HCT116 (cell line): ENCODE results near the gene ZNF729. TPM values are rescaled to one million over a fixed set of nuclear protein-coding genes. Genes with fewer than 3 reads are reported as not detected.

Source experiments
- ATAC-seq: fragments of 200-7000 bp; cut with Tn5 transposase; 2 replicates; pipeline ENCODE4 v1.9.1; 2020; ENCODE audit warnings: mild to moderate bottlenecking, moderate library complexity
- Bru-seq: library from RNA; stranded (reverse); fragments of 400-500 nt; gene quantifications from one replicate; lab custom pipeline; 2021; lab: Mats Ljungman, UMichigan
- BruChase-seq, 2 experiments: library from RNA; stranded (reverse); fragments of 400-500 nt; gene quantifications; one replicate each; lab custom pipeline; 2021; lab: Mats Ljungman, UMichigan
- BruUV-seq: library from RNA; stranded (reverse); fragments of 400-500 nt; replicated peaks from 2 replicates; lab custom pipeline; 2021; lab: Mats Ljungman, UMichigan
- CTCF ChIA-PET: fragments of 300-600 bp; sonication (Branson Sonifier 250); formaldehyde crosslinking; loops from one replicate; lab custom pipeline; 2021; ENCODE audit warnings: antibody characterized with exemption; lab: Charles Lee
- POLR2A ChIA-PET: fragments of 300-600, 350-600 bp; sonication (Branson Sonifier 250); formaldehyde crosslinking; loops from one replicate; lab custom pipeline; 2021; ENCODE audit warnings: antibody characterized with exemption; lab: Charles Lee
- RAD21 ChIA-PET, 2 experiments: fragments of 300-600 bp; sonication (Branson Sonifier 250); formaldehyde crosslinking; loops; one replicate each; lab custom pipeline; 2023; ENCODE audit warnings: low total read pairs in 2 of 2; ENCODE audit not compliant: uncharacterized antibody in 2 of 2, unreplicated experiment in 2 of 2, low non-redundant PET in 1 of 2; lab: Charles Lee
- DNase-seq: peaks from one replicate; pipeline ENCODE4 v3.0.0-alpha.2; 2010; ENCODE audit warnings: low read depth, low spot score
- H2AFZ ChIP-seq: fragments of 200-600 bp; shearing (Covaris generic), sonication (generic); 2 replicates; pipeline ENCODE4 v1.6.1; 2017; ENCODE audit warnings: low read depth, mixed run types, mixed read lengths, antibody characterized with exemption, low read length; ENCODE audit not compliant: poor library complexity, severe bottlenecking
- H3K27ac ChIP-seq: 2 replicates; pipeline ENCODE4 v1.5.1; 2012; ENCODE audit warnings: low read depth, low read length
- H3K27me3 ChIP-seq: fragments of 200-600 bp; sonication (generic); 2 replicates; pipeline ENCODE4 v1.6.1; 2016; ENCODE audit warnings: mixed run types, low read length, mixed read lengths; ENCODE audit not compliant: insufficient read depth
- H3K36me3 ChIP-seq, 2 experiments: fragments of 200-500 bp in 1 of 2; fragments of 200-600 bp in 1 of 2; sonication (Bioruptor generic) in 1 of 2; sonication (generic) in 1 of 2; 2 replicates each; pipeline versions ENCODE4 v1.5.1 to v1.6.1; 2014 to 2016; ENCODE audit warnings: low read length in 2 of 2, inconsistent platforms in 1 of 2, mixed read lengths in 1 of 2, mixed run types in 1 of 2; ENCODE audit not compliant: insufficient read depth in 2 of 2, control insufficient read depth in 1 of 2
- H3K4me1 ChIP-seq, 2 experiments: fragments of 200-600 bp in 1 of 2; sonication (generic) in 1 of 2; 2 replicates each; pipeline versions ENCODE4 v1.5.1 to v1.6.1; 2012 to 2017; ENCODE audit warnings: low read length in 2 of 2, inconsistent platforms in 1 of 2, mild to moderate bottlenecking in 1 of 2, mixed read lengths in 1 of 2, mixed run types in 1 of 2, moderate library complexity in 1 of 2; ENCODE audit not compliant: insufficient read depth in 2 of 2, control insufficient read depth in 1 of 2
- H3K4me2 ChIP-seq: fragments of 200-600 bp; sonication (generic); 2 replicates; pipeline ENCODE4 v1.6.1; 2017; ENCODE audit warnings: mixed run types, low read length, mixed read lengths
- H3K4me3 ChIP-seq, 2 experiments: fragments of 200-600 bp in 1 of 2; sonication (generic) in 1 of 2; replicated peaks in 1 of 2; 2 replicates each; pipeline ENCODE4 v1.5.1; 2011 to 2016; ENCODE audit warnings: low read length in 2 of 2, control low read depth in 1 of 2, low read depth in 1 of 2, mild to moderate bottlenecking in 1 of 2, mixed read lengths in 1 of 2, mixed run types in 1 of 2
- H3K79me2 ChIP-seq: fragments of 200-600 bp; sonication (generic); 2 replicates; pipeline ENCODE4 v1.6.1; 2017; ENCODE audit warnings: mild to moderate bottlenecking, mixed run types, low read length, moderate library complexity, mixed read lengths; ENCODE audit not compliant: insufficient read depth
- H3K9ac ChIP-seq: fragments of 200-600 bp; sonication (generic); 2 replicates; pipeline ENCODE4 v1.6.1; 2016; ENCODE audit warnings: low read length, mixed read lengths
- H3K9me2 ChIP-seq: fragments of 200-600 bp; sonication (generic), shearing (Covaris generic); 2 replicates; pipeline ENCODE4 v1.6.1; 2017; ENCODE audit warnings: mixed run types, mild to moderate bottlenecking, moderate library complexity; ENCODE audit not compliant: insufficient read depth
- H3K9me3 ChIP-seq, 2 experiments: fragments of 200-500 bp in 1 of 2; fragments of 200-600 bp in 1 of 2; sonication (Bioruptor generic) in 1 of 2; sonication (generic) in 1 of 2; 2 replicates each; pipeline ENCODE4 v1.6.1; 2014 to 2017; ENCODE audit warnings: low read length in 2 of 2, mixed read lengths in 2 of 2, inconsistent platforms in 1 of 2, low read depth in 1 of 2, mild to moderate bottlenecking in 1 of 2, mixed run types in 1 of 2, moderate library complexity in 1 of 2; ENCODE audit not compliant: control insufficient read depth in 1 of 2, insufficient read depth in 1 of 2
- H4K20me1 ChIP-seq: fragments of 200-600 bp; sonication (generic), shearing (Covaris generic); 2 replicates; pipeline ENCODE4 v1.6.1; 2017; ENCODE audit warnings: mixed run types, mild to moderate bottlenecking, moderate library complexity; ENCODE audit not compliant: insufficient read depth
- EGR1 ChIP-seq: IDR thresholded peaks from 2 replicates; pipeline ENCODE4 v1.6.1; 2012; ENCODE audit warnings: low read depth
- ELF1 ChIP-seq: IDR thresholded peaks from 2 replicates; pipeline ENCODE4 v1.6.1; 2012; ENCODE audit warnings: low read depth, borderline replicate concordance
- JUND ChIP-seq: IDR thresholded peaks from 2 replicates; pipeline ENCODE4 v1.6.1; 2012
- MAX ChIP-seq: IDR thresholded peaks from 2 replicates; pipeline ENCODE4 v1.6.1; 2012
- POLR2A ChIP-seq: IDR thresholded peaks from 2 replicates; pipeline ENCODE4 v1.7.0; 2011; ENCODE audit warnings: borderline replicate concordance; ENCODE audit not compliant: insufficient read depth, insufficient read length; ENCODE audit errors: extremely low read depth
- SIN3A ChIP-seq: IDR thresholded peaks from 2 replicates; pipeline ENCODE4 v1.6.1; 2012; ENCODE audit warnings: low read depth
- SRF ChIP-seq: IDR thresholded peaks from 2 replicates; pipeline ENCODE4 v1.6.1; 2012; ENCODE audit warnings: low read depth
- YY1 ChIP-seq: IDR thresholded peaks from 2 replicates; pipeline ENCODE4 v1.6.1; 2011; ENCODE audit warnings: low read length, low read depth, moderate library complexity, mild to moderate bottlenecking; ENCODE audit not compliant: insufficient replicate concordance; ENCODE audit errors: extremely low read depth
- ZBTB33 ChIP-seq: IDR thresholded peaks from 2 replicates; pipeline ENCODE4 v1.6.1; 2011; ENCODE audit warnings: mild to moderate bottlenecking, low read length, moderate library complexity; ENCODE audit not compliant: insufficient replicate concordance; ENCODE audit errors: extremely low read depth
- ZNF274 ChIP-seq: fragments of 200-500 bp; sonication (Bioruptor generic); IDR thresholded peaks from 2 replicates; pipeline ENCODE4 v1.6.1; 2014; ENCODE audit warnings: mild to moderate bottlenecking, low read depth, low read length, inconsistent platforms
- intact Hi-C: fragments of 100-400 bp; cut with micrococcal nuclease; formaldehyde crosslinking; loops from 2 replicates; pipeline ENCODE4 v1.10.0; 2022
- long read RNA-seq: library from polyadenylated mRNA; unstranded; transcript quantifications from one replicate; pipeline ENCODE4 v2.0.0, GENCODE V29; 2021; ENCODE audit not compliant: unreplicated experiment
- polyA plus RNA-seq: library from polyadenylated mRNA; unstranded; fragments of >200 nt; gene quantifications from 2 replicates; pipeline ENCODE4 v1.2.1, GENCODE V29; 2012; ENCODE audit warnings: missing spikeins
- total RNA-seq: library from RNA; stranded (reverse); gene quantifications from one replicate; pipeline ENCODE4 v1.2.1, GENCODE V29; 2021; ENCODE audit not compliant: unreplicated experiment
- TF ChIP-seq, protein P1 (sequence below), 3 experiments: fragments of 200-600 bp in 1 of 3; sonication (generic) in 1 of 3; IDR thresholded peaks in 2 of 3; conservative IDR thresholded peaks in 1 of 3; 2 replicates each; pipeline ENCODE4 v1.5.1; 2012 to 2017; ENCODE audit warnings: low read depth in 2 of 3, low read length in 2 of 3, antibody characterized with exemption in 1 of 3, borderline replicate concordance in 1 of 3, control low read depth in 1 of 3, mild to moderate bottlenecking in 1 of 3, mixed read lengths in 1 of 3, mixed run types in 1 of 3, moderate library complexity in 1 of 3; ENCODE audit not compliant: insufficient read depth in 1 of 3

ZNF729 gene
- total RNA-seq (not detected), Bru-seq, nascent RNA (not detected), BruChase-seq, experiment 1, labeled RNA remaining after a 6-hour chase (not detected), BruChase-seq, experiment 2, labeled RNA remaining after a 2-hour chase (not detected)
- not detected in 2 replicates for polyA plus RNA-seq
- long read RNA-seq = 0 reads

GRCh38 chr19:22286151-22286810 lies at the start of gene ZNF729:
Gene ZNF729, plus strand, starts transcription at chr19:22286441. Its CDS starts 85 bp downstream, at chr19:22286526.
- Histone ChIP-seq H4K20me1 (no peaks in the 10 kb centered on the region), H3K9me3 (peaks cover 3% of the 10 kb centered on the region in 2 experiments; a peak in 2 of 4 replicates), H3K9ac (no peak within 1 kb of the TSS), H3K36me3 (no peaks in the 10 kb centered on the region), H3K27me3 (no peaks in the 10 kb centered on the region), H3K4me1 (no peaks in the 10 kb centered on the region), H3K4me3 (no peak within 1 kb of the TSS), H3K79me2 (no peaks in the 10 kb centered on the region), H2AFZ (no peak within 1 kb of the TSS), H3K4me2 (no peak within 1 kb of the TSS), H3K9me2 (no peaks in the 10 kb centered on the region), H3K27ac (no peak within 1 kb of the TSS)
- DNase-seq (no peak), ATAC-seq (no peak)
- ChIA-PET RAD21 (no interaction called here), POLR2A (no interaction called here), CTCF (no interaction called here)
- intact Hi-C loops = no loop called here
- TF ChIP-seq ZBTB33 (no peak), JUND (no peak), SIN3A (no peak), POLR2A (no peak), ELF1 (no peak), MAX (no peak), EGR1 (no peak), ZNF274 (no peak), YY1 (no peak), SRF (no peak)
- TF ChIP-seq, protein P1, sequence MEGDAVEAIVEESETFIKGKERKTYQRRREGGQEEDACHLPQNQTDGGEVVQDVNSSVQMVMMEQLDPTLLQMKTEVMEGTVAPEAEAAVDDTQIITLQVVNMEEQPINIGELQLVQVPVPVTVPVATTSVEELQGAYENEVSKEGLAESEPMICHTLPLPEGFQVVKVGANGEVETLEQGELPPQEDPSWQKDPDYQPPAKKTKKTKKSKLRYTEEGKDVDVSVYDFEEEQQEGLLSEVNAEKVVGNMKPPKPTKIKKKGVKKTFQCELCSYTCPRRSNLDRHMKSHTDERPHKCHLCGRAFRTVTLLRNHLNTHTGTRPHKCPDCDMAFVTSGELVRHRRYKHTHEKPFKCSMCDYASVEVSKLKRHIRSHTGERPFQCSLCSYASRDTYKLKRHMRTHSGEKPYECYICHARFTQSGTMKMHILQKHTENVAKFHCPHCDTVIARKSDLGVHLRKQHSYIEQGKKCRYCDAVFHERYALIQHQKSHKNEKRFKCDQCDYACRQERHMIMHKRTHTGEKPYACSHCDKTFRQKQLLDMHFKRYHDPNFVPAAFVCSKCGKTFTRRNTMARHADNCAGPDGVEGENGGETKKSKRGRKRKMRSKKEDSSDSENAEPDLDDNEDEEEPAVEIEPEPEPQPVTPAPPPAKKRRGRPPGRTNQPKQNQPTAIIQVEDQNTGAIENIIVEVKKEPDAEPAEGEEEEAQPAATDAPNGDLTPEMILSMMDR (IDR thresholded peaks at IDR 0.05 in 2 of 3, conservative IDR thresholded peaks at IDR 0.05 in 1 of 3; ENCODE audit: borderline replicate concordance in 1 of 3, insufficient read depth in 1 of 3, low read depth in 2 of 3, low read length in 2 of 3) = no peak
- BruUV-seq = no TSS peak
